Loucy (cell line): ENCODE measurements around the gene WTIP.

Source experiments
- CTCF ChIP-seq: fragments of 200-600 bp; sonication (generic); conservative IDR thresholded peaks from 2 replicates; pipeline ENCODE4 v1.5.1; 2014; ENCODE audit warnings: mild to moderate bottlenecking, antibody characterized with exemption, low read length
- EZH2phosphoT487 ChIP-seq: fragments of 200-600 bp; IDR thresholded peaks from 2 replicates; pipeline ENCODE4 v1.6.1; 2018; ENCODE audit warnings: antibody characterized with exemption, mild to moderate bottlenecking, moderate library complexity, borderline replicate concordance

- TF ChIP-seq CTCF, result no peak
- no peak for TF ChIP-seq EZH2phosphoT487
Observed at GRCh38 chr19:34499155-34499834, 17.7 kb downstream of the WTIP start.
